Gastroesophageal sphincter (tissue), 4 donors: ENCODE results near the gene RPL39. TPM values are rescaled to one million over a fixed set of nuclear protein-coding genes. Genes with fewer than 3 reads are reported as not detected.

ENCODE experiments used
- ATAC-seq: fragments of 150-250 bp; one replicate; pipeline ENCODE4 v1.9.1; 2016; ENCODE audit warnings: mild to moderate bottlenecking, moderate library complexity
- H3K27ac ChIP-seq, 4 donors: fragments of 200-600 bp; sonication (generic) in 3 of 4; 1 replicate in 3 of 4; 2 replicates in 1 of 4; pipeline ENCODE4 v1.5.1; 2016 to 2019
- H3K27me3 ChIP-seq: fragments of 200-600 bp; sonication (generic); one replicate; pipeline ENCODE4 v1.5.1; 2019
- H3K36me3 ChIP-seq, 2 donors: fragments of 200-600 bp; sonication (generic); one replicate each; pipeline ENCODE4 v1.5.1; 2019; ENCODE audit warnings: control low read depth in 1 of 2
- H3K4me1 ChIP-seq, 3 donors: fragments of 200-600 bp; sonication (generic); 1 replicate in 2 of 3; 2 replicates in 1 of 3; pipeline ENCODE4 v1.5.1; 2016 to 2019; ENCODE audit warnings: control low read depth in 2 of 3
- H3K4me3 ChIP-seq, 2 donors: fragments of 200-600 bp; sonication (generic); one replicate each; pipeline ENCODE4 v1.5.1; 2019; ENCODE audit warnings: mild to moderate bottlenecking in 1 of 2, moderate library complexity in 1 of 2
- H3K9me3 ChIP-seq, 3 donors: fragments of 200-600 bp; sonication (generic); one replicate each; pipeline ENCODE4 v1.5.1; 2017 to 2019; ENCODE audit warnings: control low read depth in 2 of 3
- EP300 ChIP-seq: sonication (generic); formaldehyde crosslinking; IDR thresholded peaks from one replicate; pipeline ENCODE4 v1.6.1; 2017; ENCODE audit warnings: antibody characterized with exemption, mild to moderate bottlenecking
- POLR2A ChIP-seq, 2 donors: fragments of 450-650 bp; IDR thresholded peaks; one replicate each; pipeline ENCODE4 v1.6.1; 2017; ENCODE audit warnings: antibody characterized with exemption in 2 of 2, mild to moderate bottlenecking in 2 of 2, moderate library complexity in 1 of 2
- POLR2AphosphoS5 ChIP-seq: sonication (generic); formaldehyde crosslinking; IDR thresholded peaks from one replicate; pipeline ENCODE4 v1.6.1; 2017; ENCODE audit warnings: antibody characterized with exemption
- WGBS, 2 donors: methylation state at CpG; one replicate each; pipeline ENCODE4 v1.1.5; 2018; ENCODE audit warnings: low coverage in 1 of 2; 5-methylcytosine and 5-hydroxymethylcytosine counted together
- total RNA-seq, 4 donors: library from RNA; depleted of rRNA; stranded (reverse); fragments of >200 nt; gene quantifications; one replicate each; pipeline ENCODE4 v1.1.0, GENCODE V29; 2016
- TF ChIP-seq, protein P1 (sequence below), 4 experiments: fragments of 200-600 bp in 2 of 4; fragments of 450-650 bp in 2 of 4; sonication (generic) in 1 of 4; IDR thresholded peaks; one replicate each; pipeline ENCODE4 v1.5.1; 2017 to 2019; ENCODE audit warnings: antibody characterized with exemption in 4 of 4, mild to moderate bottlenecking in 2 of 4, moderate library complexity in 2 of 4

The RPL39 gene
- total RNA-seq, 4 donors from 2014 or later: 1,536 to 5,996 (median 3,784) TPM

DNA sequence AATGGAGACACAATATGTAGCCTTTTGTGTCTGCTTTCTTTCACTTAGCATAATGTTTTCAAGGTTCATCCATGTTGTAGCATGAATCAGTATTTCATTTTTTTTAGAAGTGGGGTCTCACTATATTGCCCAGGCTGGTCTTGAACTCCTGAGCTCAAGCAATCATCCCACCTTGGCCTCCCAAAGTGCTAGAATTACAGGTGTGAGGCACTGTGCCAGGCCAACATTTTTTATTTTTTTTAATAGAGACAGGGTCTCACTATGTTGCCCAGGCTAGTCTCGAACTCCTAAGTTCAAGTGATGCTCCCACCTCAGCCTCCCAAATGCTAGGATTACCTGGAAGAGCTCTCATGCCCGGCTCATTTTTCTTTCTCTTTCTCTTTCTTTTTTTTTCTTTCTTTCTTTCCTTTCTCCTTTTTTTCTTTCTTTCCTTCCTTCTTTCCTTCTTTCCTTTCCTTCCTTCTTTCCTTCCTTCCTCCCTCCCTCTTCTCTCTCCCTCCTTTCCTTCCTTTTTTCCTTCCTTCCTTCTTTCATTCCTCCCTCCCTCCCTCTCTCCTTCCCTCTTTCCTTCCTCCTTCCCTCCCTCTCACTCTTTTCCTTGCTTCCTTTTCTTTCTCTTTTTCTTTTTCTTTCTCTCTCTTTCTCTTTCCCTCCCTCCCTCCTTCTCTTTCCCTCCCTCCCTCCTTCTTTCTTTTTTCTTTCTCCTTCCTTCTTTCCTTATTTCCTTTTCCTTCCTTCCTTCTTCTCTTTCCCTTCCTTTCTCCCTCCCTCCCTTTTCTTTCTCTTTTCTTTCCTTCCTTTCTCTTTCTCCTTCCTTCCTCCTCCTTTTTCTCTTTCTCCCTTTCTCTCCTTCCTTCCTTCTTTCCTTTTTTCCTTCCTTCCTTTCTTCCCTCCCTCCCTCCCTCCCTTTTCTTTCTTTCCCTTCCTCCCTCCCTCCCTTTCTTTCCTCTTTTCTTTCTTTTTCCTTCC lies 10.1 kb upstream of the RPL39 start:
- Histone ChIP-seq H3K27me3 (no peaks in the 10 kb centered on the region), H3K27ac (no peak overlapping the region), H3K4me1 (no peaks in the 10 kb centered on the region), H3K36me3 (no peaks in the 10 kb centered on the region), H3K9me3 (no peaks in the 10 kb centered on the region), H3K4me3 (no peak overlapping the region)
- 70 to 83% methylated on average over 2 of the region's 2 CpGs for WGBS, 2 donors
- ATAC-seq: no peak
- TF ChIP-seq, protein P1, sequence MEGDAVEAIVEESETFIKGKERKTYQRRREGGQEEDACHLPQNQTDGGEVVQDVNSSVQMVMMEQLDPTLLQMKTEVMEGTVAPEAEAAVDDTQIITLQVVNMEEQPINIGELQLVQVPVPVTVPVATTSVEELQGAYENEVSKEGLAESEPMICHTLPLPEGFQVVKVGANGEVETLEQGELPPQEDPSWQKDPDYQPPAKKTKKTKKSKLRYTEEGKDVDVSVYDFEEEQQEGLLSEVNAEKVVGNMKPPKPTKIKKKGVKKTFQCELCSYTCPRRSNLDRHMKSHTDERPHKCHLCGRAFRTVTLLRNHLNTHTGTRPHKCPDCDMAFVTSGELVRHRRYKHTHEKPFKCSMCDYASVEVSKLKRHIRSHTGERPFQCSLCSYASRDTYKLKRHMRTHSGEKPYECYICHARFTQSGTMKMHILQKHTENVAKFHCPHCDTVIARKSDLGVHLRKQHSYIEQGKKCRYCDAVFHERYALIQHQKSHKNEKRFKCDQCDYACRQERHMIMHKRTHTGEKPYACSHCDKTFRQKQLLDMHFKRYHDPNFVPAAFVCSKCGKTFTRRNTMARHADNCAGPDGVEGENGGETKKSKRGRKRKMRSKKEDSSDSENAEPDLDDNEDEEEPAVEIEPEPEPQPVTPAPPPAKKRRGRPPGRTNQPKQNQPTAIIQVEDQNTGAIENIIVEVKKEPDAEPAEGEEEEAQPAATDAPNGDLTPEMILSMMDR (IDR thresholded peaks at IDR 0.05): no peak
- no peak for TF ChIP-seq POLR2AphosphoS5
- no peak for TF ChIP-seq POLR2A (IDR thresholded peaks at IDR 0.05)
- no peak for TF ChIP-seq EP300

DNA sequence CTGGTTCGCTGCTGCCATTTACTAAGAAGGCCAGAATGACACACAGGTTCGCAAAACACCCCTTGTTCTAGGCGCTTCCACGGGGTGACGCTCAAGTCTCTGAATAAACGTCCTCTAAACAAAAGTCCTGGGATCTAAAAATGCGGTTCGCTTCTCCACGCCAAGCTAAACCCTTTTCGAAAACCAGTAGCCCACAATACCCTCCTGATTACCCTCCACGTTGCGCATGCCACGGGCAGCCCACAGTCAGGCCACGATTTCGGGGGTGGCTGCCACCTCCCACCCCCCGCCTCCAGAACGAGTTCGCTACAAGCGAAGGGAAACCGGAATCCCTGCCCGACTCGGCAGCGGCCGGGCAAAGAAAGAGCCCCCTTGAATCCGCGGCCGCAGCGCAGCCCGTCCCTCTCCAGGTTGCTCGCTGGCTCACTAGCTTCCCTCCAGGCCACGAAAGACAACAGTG lies 423 bp downstream of the RPL39 start:
- ATAC-seq: peak; percentile 43

DNA sequence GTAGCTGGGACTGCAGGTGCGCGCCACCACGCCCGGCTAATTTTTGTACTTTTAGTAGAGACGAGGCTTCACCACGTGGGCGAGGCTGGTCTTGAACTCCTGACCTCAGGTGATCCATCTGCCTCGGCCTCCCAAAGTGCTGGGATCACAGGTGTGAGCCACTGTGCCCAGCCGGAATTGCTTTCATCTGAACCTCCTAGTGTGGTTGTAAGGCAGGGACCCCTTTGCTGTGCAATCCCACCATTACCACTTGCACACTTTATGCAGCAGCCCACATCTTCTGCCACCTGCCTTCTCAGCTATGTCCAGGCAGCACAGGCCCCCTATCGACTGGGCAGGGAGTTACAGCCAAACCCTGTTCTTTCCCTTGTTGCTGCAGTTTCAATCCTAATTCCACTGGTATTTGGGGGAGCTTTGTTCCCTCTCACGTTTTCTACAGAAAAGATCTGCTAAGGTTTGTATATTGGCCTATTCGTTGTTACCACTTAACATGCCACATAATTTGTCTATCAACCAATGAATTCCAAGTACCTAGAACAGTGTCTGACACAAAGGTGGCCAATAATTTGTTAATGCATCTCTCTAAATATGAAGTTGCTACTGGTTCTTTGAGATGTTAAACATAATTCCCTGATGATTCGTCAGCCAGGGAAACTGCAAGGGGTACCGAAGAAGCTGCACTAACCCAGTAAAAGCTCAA lies 6.5 kb downstream of the RPL39 start:
- TF ChIP-seq POLR2A (IDR thresholded peaks at IDR 0.05): no peak
- TF ChIP-seq, protein P1 (IDR thresholded peaks at IDR 0.05): peak in 1 of 4 experiments; percentile 31
- Histone ChIP-seq H3K4me3 (no peak overlapping the region), H3K36me3 (peaks cover 0 to 78% of the 10 kb centered on the region in 2 donors), H3K4me1 (peaks cover 0 to 33% (median 4%) of the 10 kb centered on the region in 3 donors), H3K27ac (no peak overlapping the region), H3K9me3 (no peaks in the 10 kb centered on the region), H3K27me3 (no peaks in the 10 kb centered on the region)
- WGBS, 2 donors: 61 to 65% methylated on average over 4 to 5 of the region's 14 CpGs
- no peak for ATAC-seq

More for the DNA sequence above, 423 bp downstream of the RPL39 start:
- peaks cover 0 to 33% of the 10 kb centered on the region in 2 donors for H3K36me3 ChIP-seq
- no peaks in the 10 kb centered on the region for H3K27me3 ChIP-seq
- H3K27ac ChIP-seq: peak overlapping the region; percentile 91 to 97 (median 94)
- peak overlapping the region; percentile 65 to 93 for H3K4me3 ChIP-seq
- peaks cover 0 to 47% (median 8%) of the 10 kb centered on the region in 3 donors for H3K4me1 ChIP-seq
- no peaks in the 10 kb centered on the region for H3K9me3 ChIP-seq
- 0% methylated on average over 5 of the region's 31 CpGs; no CpG with 5 or more reads in 1 of the 2 donors for WGBS, 2 donors
- TF ChIP-seq, protein P1 (IDR thresholded peaks at IDR 0.05): peak in 1 of 4 experiments; percentile 13
- no peak for TF ChIP-seq EP300

DNA sequence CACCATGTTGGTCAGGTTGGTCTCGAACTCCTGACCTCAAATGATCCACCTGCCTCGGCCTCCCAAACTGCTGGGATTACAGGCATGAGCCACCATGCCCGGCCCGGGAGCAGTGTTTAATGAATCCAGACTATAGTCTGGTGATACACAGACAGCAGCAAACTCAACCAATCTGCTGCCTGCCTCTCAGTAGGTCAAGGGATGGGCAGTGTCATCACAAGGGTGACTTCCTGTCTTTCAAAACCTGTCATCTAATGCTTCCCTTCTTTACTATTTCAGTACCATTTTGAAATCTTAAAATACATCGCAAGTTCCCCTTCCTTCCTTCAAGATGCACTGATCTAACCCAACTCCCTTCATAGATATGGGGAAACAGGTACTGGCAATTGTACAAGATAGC lies 8.4 kb downstream of the RPL39 start:
- Histone ChIP-seq H3K4me3 (no peak overlapping the region), H3K27me3 (no peaks in the 10 kb centered on the region), H3K36me3 (peaks cover 0 to 64% of the 10 kb centered on the region in 2 donors), H3K9me3 (no peaks in the 10 kb centered on the region), H3K27ac (no peak overlapping the region), H3K4me1 (peaks cover 0 to 14% (median 0%) of the 10 kb centered on the region in 3 donors)
- TF ChIP-seq, protein P1 (IDR thresholded peaks at IDR 0.05): no peak
- 80 to 83% methylated on average over 1 to 3 of the region's 5 CpGs for WGBS, 2 donors
- ATAC-seq: no peak
